GM21723 (cell line): Measurements from ENCODE around the gene JPH4.

Experiments used
- ATAC-seq: cut with Tn5 transposase; IDR thresholded peaks from one replicate; pipeline ENCODE4 v1.9.1; 2021; ENCODE audit warnings: mild to moderate bottlenecking, moderate library complexity; ENCODE audit not compliant: unreplicated experiment

Gene JPH4

GRCh38 chr14:23580948-23581281 is 2.3 kb upstream of the JPH4 start:
- no peak for ATAC-seq

- ATAC-seq = no peak
These were observed 1.7 kb upstream of the JPH4 start for GRCh38 chr14:23580152-23580926.

GRCh38 chr14:23579739-23580138 is 1.1 kb upstream of the JPH4 start:
- ATAC-seq = no peak

- ATAC-seq = no peak
These were observed 681 bp upstream of the JPH4 start for GRCh38 chr14:23579311-23579630.

GRCh38 chr14:23577710-23578392 is 739 bp downstream of the JPH4 start:
- ATAC-seq = no peak

- ATAC-seq = no peak
These were observed 1.4 kb downstream of the JPH4 start for GRCh38 chr14:23577004-23577681.

- no peak for ATAC-seq
These were observed 5.1 kb downstream of the JPH4 start for GRCh38 chr14:23573384-23574015.

- ATAC-seq = no peak
These were observed 5.8 kb downstream of the JPH4 start for GRCh38 chr14:23572836-23573235.

GRCh38 chr14:23572524-23572828 is 6.1 kb downstream of the JPH4 start:
- ATAC-seq = no peak

GRCh38 chr14:23571701-23572523 is 6.7 kb downstream of the JPH4 start:
- ATAC-seq = no peak

GRCh38 chr14:23570806-23571483 is 7.6 kb downstream of the JPH4 start:
- ATAC-seq = no peak

- no peak for ATAC-seq
These were observed 9.0 kb downstream of the JPH4 start for GRCh38 chr14:23569443-23570151.

GRCh38 chr14:23568600-23569331 is 9.8 kb downstream of the JPH4 start:
- ATAC-seq = no peak

GRCh38 chr14:23568021-23568599 is 10.5 kb downstream of the JPH4 start:
- no peak for ATAC-seq

GRCh38 chr14:23567186-23568020 is 11.2 kb downstream of the JPH4 start, which contains the start of gene AP1G2:
Gene AP1G2, minus strand, starts transcription at chr14:23567791. Its CDS starts 477 bp downstream, at chr14:23567314.
- ATAC-seq = peak; percentile 91

GRCh38 chr14:23566778-23567185 is 11.8 kb downstream of the JPH4 start:
- ATAC-seq = peak; percentile 24

GRCh38 chr14:23566112-23566777 is 12.3 kb downstream of the JPH4 start:
- ATAC-seq = no peak
